IPS-NIHi7 (cell line): Measurements from ENCODE around the gene ATP8B3.
"Not testable (repeated sequence)": the region's sequence is repeated elsewhere in the genome, so short reads cannot be mapped to it uniquely, and the experiment has no call there.

Source experiments
- DNase-seq: peaks from one replicate; pipeline ENCODE4 v3.0.0; 2012; ENCODE audit warnings: mixed read lengths; ENCODE audit errors: extremely low spot score

ATP8B3 gene

DNA sequence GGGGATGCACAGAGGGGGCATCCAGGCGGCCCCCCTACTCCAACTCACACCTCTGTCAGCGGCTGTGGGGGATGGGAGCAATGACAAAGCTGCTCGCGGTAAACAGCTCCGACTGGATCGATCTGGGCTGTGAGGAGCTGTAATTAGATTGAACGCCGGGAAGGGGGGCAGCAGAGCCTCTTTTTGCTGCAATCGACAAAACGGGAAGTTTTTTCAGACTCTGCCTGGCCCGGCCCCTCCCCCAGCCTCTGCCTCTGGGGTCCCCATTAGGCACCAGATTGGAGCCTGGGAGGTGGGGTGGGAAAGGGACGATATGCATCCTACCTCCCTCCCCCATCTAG lies 42.5 kb downstream of the ATP8B3 start:
- no peak for DNase-seq

DNA sequence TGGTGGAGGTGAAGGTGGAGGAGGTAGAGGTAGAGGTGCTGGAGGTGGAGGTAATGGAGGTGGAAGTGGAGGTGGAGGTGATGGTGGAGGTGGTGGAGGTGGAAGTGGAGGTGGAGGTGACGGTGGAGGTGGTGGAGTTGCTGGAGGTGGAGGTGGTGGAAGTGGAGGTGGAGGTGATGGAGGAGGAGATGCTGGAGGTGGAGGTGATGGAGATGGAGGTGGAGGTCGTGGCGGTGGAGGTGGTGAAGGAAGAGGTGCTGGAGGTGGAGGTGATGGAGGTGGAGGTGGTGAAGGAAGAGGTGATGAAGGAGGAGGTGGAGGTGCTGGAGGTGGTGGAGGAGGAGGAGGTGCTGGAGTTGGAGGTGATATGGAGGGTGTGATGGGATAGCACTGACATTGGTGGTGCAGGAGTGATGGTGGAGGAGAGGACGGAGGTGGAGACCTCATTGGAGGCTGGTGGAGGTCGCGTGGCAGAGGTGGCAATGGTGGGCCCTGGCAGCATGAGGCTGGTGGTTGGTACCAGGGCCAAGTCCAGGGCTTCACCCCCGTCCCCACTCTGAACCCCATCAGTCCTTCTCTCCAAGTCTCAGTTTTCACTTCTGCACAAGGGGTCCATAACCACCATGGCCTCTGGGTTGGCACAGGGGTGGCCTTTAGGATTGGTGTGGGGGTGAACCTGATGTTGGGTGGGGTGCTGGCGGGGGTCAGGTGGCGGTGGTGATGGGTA lies 43.0 kb downstream of the ATP8B3 start:
- no peak for DNase-seq

DNA sequence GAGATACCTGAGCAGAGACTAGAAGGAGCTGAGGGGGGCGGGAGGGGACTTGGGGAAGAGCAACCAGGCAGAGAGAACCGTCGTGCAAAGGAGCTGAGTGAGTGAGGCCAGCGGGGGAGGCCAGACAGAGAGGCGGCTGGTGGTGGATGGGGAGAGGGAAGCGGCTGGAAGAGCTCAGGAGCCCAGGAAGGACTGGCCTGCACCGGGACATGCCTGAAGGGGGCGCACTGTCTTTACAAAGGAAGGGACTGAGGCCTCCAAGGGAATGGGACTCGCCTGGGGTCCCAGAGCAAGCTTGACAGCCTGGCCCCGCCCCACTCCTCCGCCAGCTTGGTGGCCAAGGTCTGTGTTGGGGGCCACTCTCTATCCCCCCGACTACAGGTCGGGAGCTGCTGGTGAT lies 43.8 kb downstream of the ATP8B3 start:
- DNase-seq: peak; percentile 87

- peak; percentile 89 for DNase-seq
Observed at GRCh38 chr19:1767464-1767933, 44.6 kb downstream of the ATP8B3 start.

DNA sequence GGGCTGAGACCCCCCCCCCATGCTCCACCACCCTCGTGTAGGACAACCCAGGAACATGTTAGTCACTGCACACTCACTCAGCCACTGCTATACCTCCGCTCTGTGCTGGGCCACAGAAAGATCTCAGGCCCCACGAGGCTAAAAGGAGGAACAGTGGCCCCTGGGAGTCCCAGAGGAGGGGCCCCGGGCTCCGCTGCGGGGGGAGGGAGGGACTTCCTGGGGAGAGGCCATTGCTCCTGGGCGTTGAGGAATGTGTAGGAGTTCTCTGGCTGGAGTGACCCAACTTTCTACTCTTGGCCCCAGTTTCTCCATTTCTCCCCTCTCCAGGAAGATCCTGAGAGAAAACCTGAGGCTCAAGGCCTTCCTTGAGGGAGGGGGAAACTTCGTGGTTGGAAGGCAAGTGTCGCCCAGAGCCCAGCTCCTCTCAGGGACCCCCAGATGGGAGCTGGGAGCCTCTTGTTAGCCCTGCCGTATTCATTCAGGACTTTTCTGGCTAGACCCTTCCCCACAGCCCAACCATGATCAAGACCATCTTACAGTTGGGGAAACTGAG lies 45.2 kb downstream of the ATP8B3 start:
- no peak for DNase-seq

GRCh38 chr19:1765904-1766799 lies 45.9 kb downstream of the ATP8B3 start:
- DNase-seq: no peak

GRCh38 chr19:1765232-1765903 lies 46.7 kb downstream of the ATP8B3 start:
- DNase-seq: no peak

GRCh38 chr19:1764729-1765128 lies 47.3 kb downstream of the ATP8B3 start:
- DNase-seq: no peak

- DNase-seq: no peak
Observed at GRCh38 chr19:1763648-1764639, 48.1 kb downstream of the ATP8B3 start.

GRCh38 chr19:1762243-1763117 lies 49.6 kb downstream of the ATP8B3 start:
- DNase-seq: no peak

DNA sequence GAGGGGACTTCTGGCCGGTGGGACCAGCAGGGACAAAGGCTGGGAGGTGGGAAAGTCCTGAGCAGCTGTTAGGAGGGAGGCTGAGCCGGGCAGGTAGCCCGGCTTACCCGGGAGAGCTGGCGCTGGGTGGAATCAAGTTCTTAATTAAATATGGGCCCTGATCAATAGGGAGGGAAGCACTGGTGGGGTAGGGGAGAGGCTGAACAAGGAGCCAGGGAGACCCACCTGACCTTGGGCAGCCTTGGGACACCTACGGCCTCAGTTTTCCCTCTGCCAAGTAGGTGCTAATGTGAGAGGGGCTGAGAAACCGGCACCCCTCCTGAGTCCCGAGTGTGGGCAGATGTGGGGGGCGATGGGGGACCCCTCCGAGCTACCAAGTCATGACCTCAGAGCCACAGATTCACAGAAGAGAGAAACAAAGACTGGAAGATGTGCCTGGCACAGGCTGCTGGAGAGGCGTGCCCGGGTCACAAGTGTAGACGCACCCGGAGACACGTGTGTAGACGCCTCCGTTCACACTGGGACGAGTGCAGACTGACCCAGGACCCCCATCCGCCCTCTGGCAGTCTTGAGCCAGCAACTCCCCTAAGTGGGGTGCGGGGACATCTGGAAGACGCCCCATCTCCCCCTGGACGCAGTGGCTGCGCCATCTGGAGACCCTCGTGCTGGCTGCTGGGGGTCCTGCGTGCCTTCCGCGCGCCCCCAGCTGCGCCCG lies 50.4 kb downstream of the ATP8B3 start:
- DNase-seq: no peak

- not testable (repeated sequence) for DNase-seq
Observed at GRCh38 chr19:1760786-1761527, 51.1 kb downstream of the ATP8B3 start.

DNA sequence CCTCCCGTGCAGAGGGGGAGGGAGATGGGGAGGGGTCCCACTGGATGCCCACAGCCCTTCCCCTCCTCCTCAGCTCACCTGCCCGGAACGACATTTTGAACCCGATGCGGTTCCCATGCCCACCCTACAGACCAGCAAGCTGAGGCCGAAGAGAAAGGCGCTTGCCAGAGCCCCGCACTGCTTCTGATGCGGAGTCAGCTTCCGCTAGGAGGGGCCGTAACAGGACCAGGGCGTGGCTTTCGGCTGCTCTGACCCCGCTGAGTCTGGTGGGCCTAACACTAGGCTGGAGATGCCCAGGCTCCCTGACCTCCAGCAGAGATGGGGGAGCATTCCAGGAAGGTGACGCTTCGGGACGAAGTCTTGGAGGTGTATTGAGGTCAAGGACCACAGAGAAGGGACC lies 52.1 kb downstream of the ATP8B3 start:
- DNase-seq: no peak

DNA sequence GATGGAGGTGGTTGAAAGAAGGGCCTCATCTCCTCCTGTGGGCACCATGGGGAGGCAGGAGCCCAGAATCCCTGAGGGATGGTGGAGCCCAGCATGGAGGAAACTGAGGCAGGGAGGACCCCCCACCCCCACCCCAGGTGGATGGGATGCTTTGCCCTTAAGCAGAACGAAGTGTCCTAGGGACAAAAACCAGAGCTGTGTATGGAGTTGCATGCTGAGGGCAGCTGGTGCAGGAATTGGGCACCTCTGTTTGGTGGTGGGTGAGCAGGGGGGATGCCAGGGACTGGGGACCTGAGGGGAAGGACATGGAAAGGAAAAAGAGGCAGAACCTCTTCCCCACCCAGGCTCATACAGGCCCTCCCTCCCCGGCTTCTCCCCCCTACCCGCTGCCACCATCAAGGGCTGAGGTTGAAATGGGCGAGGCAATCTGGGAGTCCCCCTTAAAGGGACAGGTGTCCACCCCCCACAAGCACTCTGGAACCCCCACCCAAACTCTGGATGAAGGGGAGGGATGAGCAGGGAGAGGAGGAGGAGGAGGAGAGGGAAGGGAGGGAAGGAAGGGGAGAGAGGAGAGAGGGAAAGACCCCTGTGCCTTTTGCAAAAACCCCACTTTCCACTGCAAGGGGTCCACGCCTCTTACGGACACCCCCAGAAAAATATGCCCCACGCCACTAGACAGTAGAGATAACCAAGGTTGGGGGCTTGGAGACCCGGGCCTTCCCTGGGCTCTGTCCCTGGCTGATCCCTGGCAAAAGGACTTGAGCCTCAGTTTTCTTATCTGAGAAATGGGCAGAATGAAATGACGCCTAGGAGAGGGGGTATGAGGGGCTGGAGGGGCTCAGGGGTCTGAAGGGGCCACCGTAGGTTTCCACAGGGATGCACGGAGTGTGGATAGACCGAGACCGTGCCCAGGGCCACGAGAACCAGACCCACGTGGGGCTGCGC lies 52.8 kb downstream of the ATP8B3 start:
- DNase-seq: no peak

- DNase-seq: no peak
Observed at GRCh38 chr19:1758231-1758577, 53.9 kb downstream of the ATP8B3 start.

GRCh38 chr19:1757468-1758230 lies 54.4 kb downstream of the ATP8B3 start:
- no peak for DNase-seq
